ENCODE measurements around the gene NFASC.

NFASC gene

GRCh38 chr1:204997591-204998355 is 127.1 kb downstream of the NFASC start:
- FAIRE-seq (no peak), DNase-seq (ENCODE audit: insufficient read length, low spot score) (no peak)

DNA sequence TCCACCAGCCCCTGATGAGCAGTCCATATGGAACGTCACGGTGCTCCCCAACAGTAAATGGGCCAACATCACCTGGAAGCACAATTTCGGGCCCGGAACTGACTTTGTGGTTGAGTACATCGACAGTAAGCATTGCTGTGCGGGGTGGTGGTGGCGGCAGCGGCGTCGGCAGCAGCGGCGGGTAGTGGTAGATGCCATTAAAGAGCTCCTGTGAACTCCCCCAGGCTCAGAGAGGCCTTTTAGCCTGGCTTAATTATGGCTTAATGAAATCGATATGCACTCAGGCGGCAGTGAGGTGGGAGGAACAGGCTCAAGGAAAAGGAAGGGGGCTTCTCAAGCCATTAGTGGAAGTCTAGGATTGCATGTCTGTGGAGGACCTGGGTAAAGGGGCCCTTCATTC is 130.5 kb downstream of the NFASC start:
- DNase-seq (ENCODE audit: insufficient read length, low spot score): no peak
- no peak for FAIRE-seq

DNA sequence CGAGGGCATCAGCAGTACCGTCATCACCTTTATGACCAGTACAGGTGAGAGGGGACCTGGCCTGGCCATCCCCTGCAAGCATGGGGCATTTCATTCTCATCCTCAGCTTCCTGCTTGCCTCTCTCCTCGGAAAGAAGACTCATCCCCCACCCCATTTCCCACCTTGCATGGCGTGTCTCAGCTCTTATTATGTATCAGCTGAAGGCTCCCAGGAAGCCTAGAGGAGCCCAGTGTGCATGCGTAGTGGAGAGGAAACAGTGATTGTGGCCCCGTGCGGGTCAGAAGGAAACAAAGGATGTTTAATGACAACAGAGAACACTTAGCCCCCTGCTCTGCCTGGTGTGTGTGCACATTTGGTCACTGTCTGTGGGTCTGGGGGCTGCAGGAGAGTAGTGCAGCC is 132.0 kb downstream of the NFASC start:
- DNase-seq (ENCODE audit: insufficient read length, low spot score) (no peak), FAIRE-seq (no peak)

DNA sequence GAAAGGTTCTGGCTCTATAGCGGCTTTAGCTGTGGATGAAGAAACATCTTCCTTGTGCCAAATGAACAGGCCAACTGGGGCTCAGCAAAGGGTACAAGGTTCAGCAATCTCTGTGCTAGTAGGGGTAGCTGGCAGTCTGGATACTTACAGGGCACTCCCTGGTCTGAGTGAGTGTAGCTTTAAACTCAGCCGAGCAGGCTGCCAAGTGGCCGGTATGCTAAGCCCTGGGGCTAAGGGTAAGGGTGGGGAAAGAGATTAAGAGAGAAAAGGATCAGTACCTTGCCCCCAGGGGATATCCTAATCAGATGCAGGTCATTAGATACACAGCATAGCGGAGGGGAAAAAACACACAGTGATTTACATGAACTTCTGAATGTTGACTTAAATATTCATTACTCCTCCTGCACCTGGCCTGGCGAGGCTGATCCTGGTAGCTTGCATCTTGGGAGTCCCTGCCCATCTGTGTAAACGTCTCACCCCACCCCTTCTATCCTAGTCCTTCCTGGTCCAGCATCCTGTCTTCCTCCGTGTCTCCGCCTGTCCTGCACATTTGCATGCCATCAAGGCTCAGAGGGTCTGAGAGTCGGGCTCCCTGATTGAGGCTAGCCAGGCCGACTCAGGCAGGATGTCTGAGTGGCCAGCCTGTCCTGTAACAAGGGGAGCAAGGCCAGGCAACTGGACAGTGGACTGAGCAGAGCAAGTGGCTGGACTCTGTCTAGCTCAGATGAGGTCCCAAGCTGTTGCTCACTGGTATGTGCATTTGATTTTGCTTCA is 132.9 kb downstream of the NFASC start:
- no peak for FAIRE-seq
- DNase-seq (ENCODE audit: insufficient read length, low spot score): no peak

- FAIRE-seq (no peak), DNase-seq (ENCODE audit: insufficient read length, low spot score) (no peak)
These were observed 133.7 kb downstream of the NFASC start for GRCh38 chr1:205004351-205004750.

DNA sequence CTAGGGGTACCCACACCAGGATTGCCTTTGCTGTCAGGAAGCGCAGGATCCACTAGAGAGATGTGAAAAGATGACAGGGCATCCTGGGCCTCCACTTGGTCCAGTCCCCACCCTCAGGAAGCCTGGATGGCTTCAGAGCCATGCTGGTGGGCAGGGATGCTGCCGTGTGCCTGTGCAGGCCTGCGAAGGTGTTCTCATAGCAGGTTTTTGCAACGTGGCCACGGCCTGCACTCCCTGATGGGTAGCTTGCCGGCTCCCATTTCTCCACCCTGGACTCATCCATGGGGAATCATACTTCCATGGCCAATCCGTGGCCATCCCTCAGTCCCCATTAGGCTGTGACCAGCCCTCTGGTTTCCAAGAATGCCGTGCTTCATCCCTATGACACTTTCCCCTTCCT is 138.2 kb downstream of the NFASC start:
- FAIRE-seq (no peak), DNase-seq (ENCODE audit: insufficient read length, low spot score) (no peak)

GRCh38 chr1:205009670-205010069 is 139.0 kb downstream of the NFASC start:
- no peak for DNase-seq (ENCODE audit: insufficient read length, low spot score)

DNA sequence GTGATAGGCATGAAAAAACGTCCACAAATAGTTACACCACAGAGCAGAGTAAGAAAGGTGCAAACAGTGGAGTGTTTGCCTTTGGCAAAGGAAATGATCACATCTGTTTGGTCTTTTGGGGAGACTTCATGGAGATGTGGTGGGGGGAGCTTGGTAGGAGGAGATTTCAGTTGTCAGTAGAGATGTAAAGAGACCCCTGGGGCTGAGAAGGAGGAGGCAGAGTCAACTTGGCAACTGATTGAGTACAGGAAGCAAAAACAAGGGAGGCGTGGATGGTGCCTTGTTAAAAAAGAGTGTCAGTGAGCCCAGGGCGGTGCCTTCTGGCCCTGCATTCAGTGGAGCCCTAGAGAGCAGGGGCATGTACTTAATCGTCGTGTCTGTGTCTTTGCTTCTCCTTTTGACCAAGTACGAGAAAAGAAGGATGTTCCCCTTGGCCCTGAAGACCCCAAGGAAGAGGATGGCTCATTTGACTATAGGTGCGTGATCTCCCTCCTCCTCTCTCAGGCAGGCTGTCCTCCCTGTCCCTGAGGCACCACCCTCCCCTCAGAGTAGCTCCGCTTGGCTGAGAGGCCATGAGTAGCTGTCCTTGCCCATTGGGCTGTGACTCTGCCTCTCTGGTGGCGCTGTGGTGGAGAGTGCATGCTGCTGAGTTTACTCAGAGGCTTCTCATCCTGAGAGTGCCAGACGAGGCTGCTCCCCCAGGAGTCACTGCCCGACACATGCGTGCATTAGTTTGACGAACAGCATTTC is 141.9 kb downstream of the NFASC start:
- no peak for DNase-seq (ENCODE audit: insufficient read length, low spot score)
- FAIRE-seq: no peak

More at GRCh38 chr1:205009670-205010069, 139.0 kb downstream of the NFASC start:
- FAIRE-seq: no peak

GRCh38 chr1:205013683-205014367 is 143.2 kb downstream of the NFASC start:
- FAIRE-seq (no peak), DNase-seq (ENCODE audit: insufficient read length, low spot score) (no peak)

GRCh38 chr1:205014783-205015182 is 144.1 kb downstream of the NFASC start:
- DNase-seq (ENCODE audit: insufficient read length, low spot score) (no peak), FAIRE-seq (no peak)

DNA sequence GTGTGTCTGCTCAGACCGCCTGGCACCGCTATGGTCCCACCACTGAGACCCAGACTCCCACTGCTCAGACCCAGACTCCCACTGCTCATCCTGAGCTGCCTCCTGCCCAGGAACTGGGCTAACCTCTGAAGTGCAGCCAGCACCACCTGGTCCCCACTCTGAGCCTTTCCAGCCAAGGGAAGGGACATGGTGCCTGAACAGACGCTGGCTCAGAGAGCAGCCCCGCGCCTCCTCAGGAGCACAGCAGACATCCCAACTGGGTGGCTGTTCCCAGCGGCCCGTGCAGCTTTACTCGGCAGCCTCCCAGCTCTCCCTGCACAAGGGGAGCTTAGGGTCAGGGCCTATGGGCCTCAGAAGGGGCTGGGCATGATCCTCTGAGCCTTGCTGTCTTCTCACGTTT is 144.6 kb downstream of the NFASC start:
- DNase-seq (ENCODE audit: insufficient read length, low spot score): no peak
- no peak for FAIRE-seq

DNA sequence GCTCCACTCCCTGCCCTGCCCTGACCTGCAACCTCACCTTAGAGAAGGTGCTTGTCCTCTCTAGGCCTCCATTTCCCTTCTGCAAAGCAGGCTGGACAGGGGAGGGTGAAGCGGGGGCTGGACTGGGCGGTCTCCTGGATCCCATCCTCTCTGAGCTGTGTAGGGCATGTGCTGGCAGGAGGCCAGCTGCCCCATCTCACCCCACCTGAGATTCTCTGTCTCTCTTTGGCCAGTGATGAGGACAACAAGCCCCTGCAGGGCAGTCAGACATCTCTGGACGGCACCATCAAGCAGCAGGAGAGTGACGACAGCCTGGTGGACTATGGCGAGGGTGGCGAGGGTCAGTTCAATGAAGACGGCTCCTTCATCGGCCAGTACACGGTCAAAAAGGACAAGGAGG is 145.4 kb downstream of the NFASC start:
- DNase-seq (ENCODE audit: insufficient read length, low spot score) (no peak), FAIRE-seq (no peak)

DNA sequence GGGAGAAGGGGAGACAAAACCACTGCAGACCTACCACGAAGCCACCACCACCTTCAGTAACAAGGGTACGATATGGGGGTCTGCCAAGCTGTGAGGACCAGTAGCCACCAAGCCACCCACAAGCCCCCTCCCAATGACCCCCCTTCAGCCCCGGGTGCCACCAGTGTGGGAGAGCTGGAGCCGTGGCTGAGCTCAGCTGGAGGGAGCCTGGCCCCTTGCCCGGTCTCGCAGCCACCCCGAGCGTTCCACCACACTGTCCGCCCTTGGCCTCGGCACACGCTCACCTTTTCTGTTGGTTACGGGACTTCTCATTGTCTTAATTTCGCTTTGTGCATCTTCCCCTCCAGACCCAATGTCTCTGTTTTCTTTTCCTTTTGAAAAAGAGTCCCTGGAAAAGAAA is 145.9 kb downstream of the NFASC start:
- no peak for DNase-seq (ENCODE audit: insufficient read length, low spot score)
- no peak for FAIRE-seq

GRCh38 chr1:205017001-205017400 is 146.3 kb downstream of the NFASC start:
- DNase-seq (ENCODE audit: insufficient read length, low spot score) (no peak), FAIRE-seq (no peak)

GRCh38 chr1:205017766-205018165 is 147.1 kb downstream of the NFASC start:
- no peak for FAIRE-seq

GRCh38 chr1:205018381-205018780 is 147.7 kb downstream of the NFASC start:
- FAIRE-seq: no peak
- DNase-seq (ENCODE audit: insufficient read length, low spot score): no peak

More at GRCh38 chr1:205017766-205018165, 147.1 kb downstream of the NFASC start:
- no peak for DNase-seq (ENCODE audit: insufficient read length, low spot score)

DNA sequence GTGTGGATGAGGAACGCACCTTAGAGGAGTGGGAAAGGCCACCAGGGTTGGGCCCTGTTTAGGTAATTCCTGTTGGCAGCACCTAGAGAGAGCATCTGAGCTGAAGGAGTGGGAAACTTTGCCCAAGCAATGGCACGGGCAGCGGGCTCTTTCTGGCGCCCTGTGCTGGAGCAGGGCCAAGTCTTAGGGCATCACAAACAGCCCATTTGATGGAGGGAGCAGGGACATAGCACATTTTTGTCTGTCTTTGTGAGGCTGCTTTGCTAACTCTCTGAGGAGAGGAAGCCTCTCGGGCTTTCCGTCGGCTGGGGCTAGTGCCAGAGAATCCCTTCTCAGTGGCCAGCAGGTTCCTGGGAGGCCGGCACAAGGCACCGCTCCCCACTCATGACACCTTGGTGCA is 149.8 kb downstream of the NFASC start:
- FAIRE-seq: no peak
- no peak for DNase-seq (ENCODE audit: insufficient read length, low spot score)

GRCh38 chr1:205024679-205025078 is 154.0 kb downstream of the NFASC start:
- FAIRE-seq (no peak), DNase-seq (ENCODE audit: insufficient read length, low spot score) (no peak)

DNA sequence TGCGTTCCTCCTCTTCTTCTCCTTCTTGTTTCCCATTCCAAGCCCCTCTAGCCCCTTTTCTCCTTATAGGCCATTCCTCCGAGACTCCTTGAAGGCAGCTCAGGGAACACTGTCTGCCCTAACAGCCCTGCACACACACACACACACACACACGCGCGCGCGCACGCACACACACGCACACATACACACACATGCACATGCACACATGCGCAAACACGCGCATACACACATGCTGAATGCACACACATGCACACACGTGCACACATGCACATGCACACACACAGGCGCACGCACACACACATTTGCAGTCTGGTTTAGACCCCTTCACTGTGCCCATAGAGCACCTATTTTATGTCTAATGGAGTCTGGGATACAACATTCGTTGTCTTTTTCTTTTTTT is 154.6 kb downstream of the NFASC start:
- DNase-seq (ENCODE audit: insufficient read length, low spot score): no peak
- FAIRE-seq: peak; percentile 83

- FAIRE-seq (no peak), DNase-seq (ENCODE audit: insufficient read length, low spot score) (no peak)
These were observed 155.5 kb downstream of the NFASC start for GRCh38 chr1:205026181-205026580.

DNA sequence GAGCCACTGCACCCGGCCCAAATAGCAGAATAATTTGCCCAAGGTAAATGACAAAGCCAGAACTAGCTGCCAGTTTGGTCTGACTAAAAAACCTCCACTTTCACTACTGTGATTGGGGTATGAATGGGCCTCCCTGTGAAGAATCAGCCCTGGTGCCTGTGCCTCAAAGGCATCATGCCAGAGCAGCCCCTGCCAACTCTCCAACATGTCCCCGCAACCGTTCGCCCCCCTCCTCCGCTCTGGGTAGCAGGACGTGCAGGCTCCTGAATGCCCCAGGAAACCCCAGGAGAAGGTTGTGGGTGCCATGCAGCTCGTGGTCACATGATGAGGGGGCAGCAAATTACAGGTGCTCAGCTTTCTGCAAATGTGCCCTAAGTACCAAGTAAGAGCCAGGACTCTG is 157.7 kb downstream of the NFASC start:
- FAIRE-seq (no peak), DNase-seq (ENCODE audit: insufficient read length, low spot score) (no peak)

Measured in HTR-8/SVneo (cell line).